SK-N-MC (cell line): ENCODE measurements around the gene STPG2.

ENCODE experiments used
- DNase-seq: peaks from one replicate; pipeline ENCODE4 v3.0.0-alpha.2; 2011; ENCODE audit warnings: low read depth, low spot score
- H3K27ac ChIP-seq: fragments of 200-600 bp; sonication (generic); 2 replicates; pipeline ENCODE4 v1.5.1; 2016; ENCODE audit warnings: mixed run types
- H3K36me3 ChIP-seq: fragments of 200-600 bp; sonication (generic); 2 replicates; pipeline ENCODE4 v1.6.1; 2017; ENCODE audit warnings: antibody characterized with exemption, low read length, mixed read lengths; ENCODE audit not compliant: insufficient read depth
- H3K4me3 ChIP-seq: fragments of 200-600 bp; sonication (generic); 2 replicates; pipeline ENCODE4 v1.5.1; 2016
- H3K9ac ChIP-seq: fragments of 200-600 bp; sonication (generic); 2 replicates; pipeline ENCODE4 v1.8.0; 2017; ENCODE audit warnings: mixed run types, mixed read lengths; ENCODE audit not compliant: insufficient read length
- H3K9me3 ChIP-seq: fragments of 200-600 bp; sonication (generic); 2 replicates; pipeline ENCODE4 v1.6.1; 2017; ENCODE audit warnings: low read depth, mild to moderate bottlenecking, antibody characterized with exemption, low read length, moderate library complexity, mixed read lengths
- EZH2 ChIP-seq: fragments of 200-600 bp; sonication (generic); IDR thresholded peaks from one replicate; pipeline ENCODE4 v1.6.1; 2017; ENCODE audit warnings: antibody characterized with exemption
- FOXP2 ChIP-seq: optimal IDR thresholded peaks from 2 replicates; pipeline ENCODE3; 2011; ENCODE audit warnings: mild to moderate bottlenecking, moderate library complexity; ENCODE audit not compliant: insufficient read depth; ENCODE audit errors: extremely low read length, control extremely low read depth
- POLR2AphosphoS5 ChIP-seq: IDR thresholded peaks from 2 replicates; pipeline ENCODE4 v1.6.1; 2012; ENCODE audit warnings: mild to moderate bottlenecking, low read depth, low read length, borderline replicate concordance

Gene STPG2

GRCh38 chr4:97593248-97593647, 550.0 kb downstream of the STPG2 start:
- Histone ChIP-seq H3K9me3 (no peaks in the 10 kb centered on the region), H3K4me3 (no peak overlapping the region), H3K36me3 (no peaks in the 10 kb centered on the region), H3K9ac (no peak overlapping the region), H3K27ac (no peak overlapping the region)
- DNase-seq = no peak
- TF ChIP-seq POLR2AphosphoS5 (no peak), FOXP2 (no peak), EZH2 (no peak)

GRCh38 chr4:97590266-97590665, 553.0 kb downstream of the STPG2 start:
- no peak for DNase-seq

GRCh38 chr4:97589481-97590196, 553.6 kb downstream of the STPG2 start:
- TF ChIP-seq POLR2AphosphoS5 (no peak), FOXP2 (no peak), EZH2 (no peak)
- no peak overlapping the region for H3K27ac ChIP-seq
- H3K4me3 ChIP-seq = no peak overlapping the region
- H3K9me3 ChIP-seq = no peaks in the 10 kb centered on the region
- H3K36me3 ChIP-seq = no peaks in the 10 kb centered on the region
- DNase-seq = no peak
- no peak overlapping the region for H3K9ac ChIP-seq

More at GRCh38 chr4:97590266-97590665, 553.0 kb downstream of the STPG2 start:
- no peak overlapping the region for H3K4me3 ChIP-seq
- H3K9me3 ChIP-seq = no peaks in the 10 kb centered on the region
- H3K27ac ChIP-seq = no peak overlapping the region
- no peaks in the 10 kb centered on the region for H3K36me3 ChIP-seq
- no peak overlapping the region for H3K9ac ChIP-seq
- TF ChIP-seq FOXP2 = no peak
- TF ChIP-seq EZH2 = no peak
- TF ChIP-seq POLR2AphosphoS5 = no peak

- no peak for DNase-seq
- H3K27ac ChIP-seq = no peak overlapping the region
Observed at GRCh38 chr4:97587912-97588311, 555.4 kb downstream of the STPG2 start.

GRCh38 chr4:97585274-97585673, 558.0 kb downstream of the STPG2 start:
- Histone ChIP-seq H3K9me3 (no peaks in the 10 kb centered on the region), H3K4me3 (no peak overlapping the region), H3K9ac (no peak overlapping the region), H3K27ac (no peak overlapping the region), H3K36me3 (no peaks in the 10 kb centered on the region)
- no peak for TF ChIP-seq POLR2AphosphoS5
- no peak for TF ChIP-seq EZH2
- TF ChIP-seq FOXP2 = no peak
- no peak for DNase-seq

More at GRCh38 chr4:97587912-97588311, 555.4 kb downstream of the STPG2 start:
- Histone ChIP-seq H3K36me3 (no peaks in the 10 kb centered on the region), H3K9ac (no peak overlapping the region), H3K9me3 (no peaks in the 10 kb centered on the region), H3K4me3 (no peak overlapping the region)
- TF ChIP-seq POLR2AphosphoS5 (no peak), EZH2 (no peak), FOXP2 (no peak)

- Histone ChIP-seq H3K36me3 (no peaks in the 10 kb centered on the region), H3K9ac (no peak overlapping the region), H3K27ac (no peak overlapping the region), H3K4me3 (no peak overlapping the region), H3K9me3 (no peaks in the 10 kb centered on the region)
- DNase-seq = no peak
- no peak for TF ChIP-seq POLR2AphosphoS5
- no peak for TF ChIP-seq EZH2
- no peak for TF ChIP-seq FOXP2
Observed at GRCh38 chr4:97582890-97583289, 560.4 kb downstream of the STPG2 start.

- H3K9ac ChIP-seq = no peak overlapping the region
- no peak overlapping the region for H3K27ac ChIP-seq
- DNase-seq = no peak
- no peaks in the 10 kb centered on the region for H3K36me3 ChIP-seq
- H3K4me3 ChIP-seq = no peak overlapping the region
- TF ChIP-seq EZH2 = no peak
- no peak for TF ChIP-seq FOXP2
- TF ChIP-seq POLR2AphosphoS5 = no peak
- no peaks in the 10 kb centered on the region for H3K9me3 ChIP-seq
Observed at GRCh38 chr4:97577004-97577403, 566.3 kb downstream of the STPG2 start.

GRCh38 chr4:97560009-97560408, 583.3 kb downstream of the STPG2 start:
- TF ChIP-seq FOXP2 (no peak), EZH2 (no peak), POLR2AphosphoS5 (no peak)
- H3K36me3 ChIP-seq = no peaks in the 10 kb centered on the region
- no peak for DNase-seq
- H3K4me3 ChIP-seq = no peak overlapping the region
- no peaks in the 10 kb centered on the region for H3K9me3 ChIP-seq
- H3K9ac ChIP-seq = no peak overlapping the region
- no peak overlapping the region for H3K27ac ChIP-seq
